GM23338 (cell line): ENCODE data around the gene CELSR1. TPM values are rescaled to one million over a fixed set of nuclear protein-coding genes. Genes with fewer than 3 reads are reported as not detected.
"Not testable (repeated sequence)": the region's sequence is repeated elsewhere in the genome, so short reads cannot be mapped to it uniquely, and the experiment has no call there.

Source experiments
- ATAC-seq: fragments of 200-7000 bp; cut with Tn5 transposase; 3 replicates; pipeline ENCODE4 v1.9.1; 2020
- DNase-seq: peaks from one replicate; pipeline ENCODE4 v3.0.0-alpha.2; 2015; ENCODE audit warnings: low spot score
- H2AFZ ChIP-seq: fragments of 200-600 bp; sonication (generic); 2 replicates; pipeline ENCODE4 v1.8.0; 2016; ENCODE audit warnings: antibody characterized with exemption, mild to moderate bottlenecking, moderate library complexity
- H3F3A ChIP-seq: fragments of 200-600 bp; sonication (generic); replicated peaks from 2 replicates; pipeline ENCODE4 v1.8.0; 2017; ENCODE audit warnings: antibody characterized with exemption, mixed run types, low read depth
- H3K27ac ChIP-seq: fragments of 200-600 bp; sonication (generic); 2 replicates; pipeline ENCODE4 v1.6.1; 2016; ENCODE audit warnings: low read depth
- H3K27me3 ChIP-seq: fragments of 200-600 bp; sonication (generic); 2 replicates; pipeline ENCODE4 v1.8.0; 2016; ENCODE audit warnings: mild to moderate bottlenecking, mixed run types, moderate library complexity; ENCODE audit not compliant: insufficient read depth
- H3K36me3 ChIP-seq: fragments of 200-600 bp; sonication (generic); 2 replicates; pipeline ENCODE4 v1.8.0; 2016; ENCODE audit warnings: mild to moderate bottlenecking; ENCODE audit not compliant: insufficient read depth
- H3K4me1 ChIP-seq: fragments of 200-600 bp; sonication (generic); 2 replicates; pipeline ENCODE4 v1.8.0; 2016; ENCODE audit warnings: mild to moderate bottlenecking, moderate library complexity; ENCODE audit not compliant: insufficient read depth
- H3K4me2 ChIP-seq: fragments of 200-600 bp; sonication (generic); 2 replicates; pipeline ENCODE4 v1.7.1; 2017; ENCODE audit warnings: mixed run types
- H3K4me3 ChIP-seq: fragments of 200-600 bp; sonication (generic); 2 replicates; pipeline ENCODE4 v1.6.1; 2016; ENCODE audit warnings: mixed run types
- H3K79me2 ChIP-seq: fragments of 200-600 bp; sonication (generic); replicated peaks from 2 replicates; pipeline ENCODE4 v1.8.0; 2017; ENCODE audit warnings: mild to moderate bottlenecking; ENCODE audit not compliant: insufficient read depth
- H3K9me2 ChIP-seq: fragments of 200-600 bp; sonication (generic); 2 replicates; pipeline ENCODE4 v1.8.0; 2017; ENCODE audit not compliant: insufficient read depth
- H4K20me1 ChIP-seq: fragments of 200-600 bp; sonication (generic); replicated peaks from 2 replicates; pipeline ENCODE4 v1.8.0; 2017; ENCODE audit warnings: mild to moderate bottlenecking; ENCODE audit not compliant: insufficient read depth
- H3K27ac Mint-ChIP-seq: 2 replicates; pipeline ENCODE4 v1.8.0; 2020; ENCODE audit warnings: inconsistent platforms, mild to moderate bottlenecking, moderate library complexity, mixed read lengths
- H3K27me3 Mint-ChIP-seq: 3 replicates; pipeline ENCODE4 v1.8.0; 2022; ENCODE audit warnings: low read depth, mild to moderate bottlenecking, moderate library complexity, mixed read lengths, inconsistent platforms; ENCODE audit not compliant: insufficient read depth, poor library complexity
- H3K36me3 Mint-ChIP-seq: 3 replicates; pipeline ENCODE4 v1.8.0; 2021; ENCODE audit warnings: low read depth, mild to moderate bottlenecking, inconsistent platforms, moderate library complexity, mixed read lengths
- H3K4me1 Mint-ChIP-seq: 3 replicates; pipeline ENCODE4 v1.8.0; 2020; ENCODE audit warnings: mild to moderate bottlenecking, inconsistent platforms, mixed read lengths
- H3K4me3 Mint-ChIP-seq: 3 replicates; pipeline ENCODE4 v1.8.0; 2021; ENCODE audit warnings: moderate library complexity, mild to moderate bottlenecking, inconsistent platforms, mixed read lengths
- H3K9me3 Mint-ChIP-seq: 3 replicates; pipeline ENCODE4 v1.8.0; 2020; ENCODE audit warnings: moderate library complexity, mild to moderate bottlenecking, inconsistent platforms, mixed read lengths
- CREB1 ChIP-seq: fragments of 250-450 bp; sonication (Bioruptor Pico); IDR thresholded peaks from 2 replicates; pipeline ENCODE4 v1.5.0; 2020; ENCODE audit warnings: low read depth, mild to moderate bottlenecking, moderate library complexity
- ETS1 ChIP-seq: IDR thresholded peaks from 2 replicates; pipeline ENCODE4 v1.6.1; 2016; ENCODE audit warnings: antibody characterized with exemption
- EZH2 ChIP-seq: fragments of 200-600 bp; sonication (generic); IDR thresholded peaks from one replicate; pipeline ENCODE4 v1.8.0; 2017; ENCODE audit warnings: antibody characterized with exemption, mild to moderate bottlenecking, low read depth; ENCODE audit not compliant: unreplicated experiment
- EZH2phosphoT487 ChIP-seq: fragments of 200-600 bp; sonication (generic); IDR thresholded peaks from one replicate; pipeline ENCODE4 v1.8.1; 2018; ENCODE audit warnings: antibody characterized with exemption; ENCODE audit not compliant: unreplicated experiment
- JUNB ChIP-seq: IDR thresholded peaks from one replicate; pipeline ENCODE4 v1.6.1; 2016; ENCODE audit warnings: antibody characterized with exemption; ENCODE audit not compliant: unreplicated experiment
- NANOG ChIP-seq: IDR thresholded peaks from 2 replicates; pipeline ENCODE4 v1.6.1; 2016; ENCODE audit warnings: antibody characterized with exemption, borderline replicate concordance
- POLR2AphosphoS5 ChIP-seq: IDR thresholded peaks from 2 replicates; pipeline ENCODE4 v1.6.1; 2016; ENCODE audit warnings: antibody characterized with exemption, low read depth
- REST ChIP-seq: IDR thresholded peaks from one replicate; pipeline ENCODE4 v1.6.1; 2018; ENCODE audit warnings: antibody characterized with exemption; ENCODE audit not compliant: unreplicated experiment
- STAT1 ChIP-seq: IDR thresholded peaks from one replicate; pipeline ENCODE4 v1.6.1; 2016; ENCODE audit warnings: antibody characterized with exemption; ENCODE audit not compliant: unreplicated experiment
- ZNF114 ChIP-seq: fragments of 250-450 bp; sonication (Bioruptor Pico); IDR thresholded peaks from 2 replicates; pipeline ENCODE4 v1.5.0; 2020; ENCODE audit warnings: mild to moderate bottlenecking, moderate library complexity
- ZNF331 ChIP-seq: fragments of 250-450 bp; sonication (Bioruptor Pico); IDR thresholded peaks from 2 replicates; pipeline ENCODE4 v1.5.0; 2020; ENCODE audit warnings: low read depth, mild to moderate bottlenecking, moderate library complexity
- polyA plus RNA-seq: library from polyadenylated mRNA; unstranded; fragments of >200 nt; fragmentation: Nextera tagmentation; extraction: Ambion mirVana; gene quantifications from 2 replicates; pipeline ENCODE4 v1.2.1, GENCODE V29; 2016
- total RNA-seq: library from RNA; depleted of rRNA; stranded (reverse); fragments of >200 nt; shearing (Covaris generic); gene quantifications from 2 replicates; pipeline ENCODE4 v1.2.3, GENCODE V29; 2014
- TF ChIP-seq, protein P1 (sequence below), 2 experiments: fragments of 200-600 bp in 1 of 2; sonication (generic) in 1 of 2; conservative IDR thresholded peaks; 2 replicates each; pipeline versions ENCODE4 v1.5.1 to v1.6.1; 2016 to 2017; ENCODE audit warnings: antibody characterized with exemption in 2 of 2, low read depth in 2 of 2, mild to moderate bottlenecking in 2 of 2, moderate library complexity in 1 of 2

CELSR1 gene
- total and polyA plus RNA-seq, 2 experiments from 2014 or later: 4.8 to 20.4 TPM

DNA sequence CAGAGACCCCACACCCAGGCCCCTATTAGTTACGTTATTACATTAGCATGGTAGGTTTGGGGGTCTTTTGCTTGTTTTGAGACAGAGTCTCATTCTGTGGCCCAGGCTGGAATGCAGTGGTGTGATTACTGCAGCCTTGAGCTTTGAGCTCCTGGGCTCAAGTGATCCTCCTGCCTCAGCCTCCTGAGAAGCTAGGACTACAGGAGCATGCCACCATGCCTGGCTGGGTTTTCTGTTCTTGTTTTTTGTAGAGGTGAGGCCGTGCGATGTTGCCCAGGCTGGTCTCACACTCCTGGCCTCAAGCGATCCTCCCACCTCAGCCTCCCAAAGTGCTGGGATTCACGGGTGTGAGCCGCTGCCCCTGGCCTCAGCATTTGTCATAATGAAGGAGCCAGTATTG lies 66.1 kb downstream of the CELSR1 start:
- not testable (repeated sequence) for H4K20me1 ChIP-seq, H3K4me1 Mint-ChIP-seq, H3K9me2 ChIP-seq

GRCh38 chr22:46469711-46470110 lies 67.7 kb downstream of the CELSR1 start:
- Histone ChIP-seq H4K20me1 (no peaks in the 10 kb centered on the region), H3K79me2 (no peaks in the 10 kb centered on the region), H3K4me3 (no peak overlapping the region), H3K9me2 (no peaks in the 10 kb centered on the region), H3K4me2 (no peak overlapping the region), H3F3A (no peaks in the 10 kb centered on the region), H3K4me1 (no peaks in the 10 kb centered on the region), H3K36me3 (no peaks in the 10 kb centered on the region), H3K27ac (no peak overlapping the region), H3K27me3 (no peaks in the 10 kb centered on the region), H2AFZ (no peak overlapping the region)
- Mint-ChIP-seq H3K4me3 (no peak overlapping the region; the same call in 2 of the 3 replicates), H3K36me3 (peaks cover 8% of the 10 kb centered on the region; the same call in 1 of the 3 replicates), H3K4me1 (no peaks in the 10 kb centered on the region; the same call in 2 of the 3 replicates), H3K9me3 (peaks cover 5% of the 10 kb centered on the region; the same call in 2 of the 3 replicates), H3K27me3 (peaks cover 13% of the 10 kb centered on the region), H3K27ac (no peak overlapping the region)
- DNase-seq (no peak), ATAC-seq (no peak)
- TF ChIP-seq ZNF114 (CRISPR knock-in tag) (no peak), NANOG (no peak), ETS1 (no peak), STAT1 (no peak), CREB1 (CRISPR knock-in tag) (no peak), POLR2AphosphoS5 (no peak), EZH2 (no peak), ZNF331 (CRISPR knock-in tag) (no peak)

More for the DNA sequence above, 66.1 kb downstream of the CELSR1 start:
- not testable (repeated sequence) for H3K27me3 ChIP-seq, DNase-seq, H2AFZ ChIP-seq, H3K27ac ChIP-seq, H3K27ac Mint-ChIP-seq, H3K36me3 ChIP-seq, H3K4me3 Mint-ChIP-seq, H3F3A ChIP-seq, H3K4me3 ChIP-seq, H3K4me1 ChIP-seq, H3K4me2 ChIP-seq, ATAC-seq, H3K79me2 ChIP-seq
- H3K36me3 Mint-ChIP-seq: peaks cover 13% of the 10 kb centered on the region; the same call in 2 of the 3 replicates
- H3K27me3 Mint-ChIP-seq: peaks cover 12% of the 10 kb centered on the region
- peaks cover 14% of the 10 kb centered on the region for H3K9me3 Mint-ChIP-seq

GRCh38 chr22:46467006-46467405 lies 70.4 kb downstream of the CELSR1 start:
- H3K27ac Mint-ChIP-seq: no peak overlapping the region
- no peaks in the 10 kb centered on the region for H4K20me1 ChIP-seq
- H3K4me3 Mint-ChIP-seq: no peak overlapping the region
- peaks cover 14% of the 10 kb centered on the region for H3K27me3 Mint-ChIP-seq
- no peaks in the 10 kb centered on the region for H3F3A ChIP-seq
- no peaks in the 10 kb centered on the region for H3K4me1 ChIP-seq
- H3K27ac ChIP-seq: no peak overlapping the region
- H3K27me3 ChIP-seq: no peaks in the 10 kb centered on the region
- H3K9me3 Mint-ChIP-seq: peaks cover 5% of the 10 kb centered on the region; the same call in 2 of the 3 replicates
- DNase-seq (no peak), ATAC-seq (no peak)
- H3K4me3 ChIP-seq: no peak overlapping the region
- peaks cover 11% of the 10 kb centered on the region; the same call in 1 of the 3 replicates for H3K36me3 Mint-ChIP-seq
- no peaks in the 10 kb centered on the region for H3K79me2 ChIP-seq
- no peak overlapping the region for H3K4me2 ChIP-seq
- H3K36me3 ChIP-seq: no peaks in the 10 kb centered on the region
- no peak overlapping the region for H2AFZ ChIP-seq
- H3K9me2 ChIP-seq: no peaks in the 10 kb centered on the region
- H3K4me1 Mint-ChIP-seq: no peaks in the 10 kb centered on the region
- TF ChIP-seq EZH2 (no peak), EZH2phosphoT487 (no peak), NANOG (no peak), POLR2AphosphoS5 (no peak), ZNF114 (CRISPR knock-in tag) (no peak), ZNF331 (CRISPR knock-in tag) (no peak), CREB1 (CRISPR knock-in tag) (no peak), REST (no peak), JUNB (no peak), ETS1 (no peak)
- TF ChIP-seq, protein P1, sequence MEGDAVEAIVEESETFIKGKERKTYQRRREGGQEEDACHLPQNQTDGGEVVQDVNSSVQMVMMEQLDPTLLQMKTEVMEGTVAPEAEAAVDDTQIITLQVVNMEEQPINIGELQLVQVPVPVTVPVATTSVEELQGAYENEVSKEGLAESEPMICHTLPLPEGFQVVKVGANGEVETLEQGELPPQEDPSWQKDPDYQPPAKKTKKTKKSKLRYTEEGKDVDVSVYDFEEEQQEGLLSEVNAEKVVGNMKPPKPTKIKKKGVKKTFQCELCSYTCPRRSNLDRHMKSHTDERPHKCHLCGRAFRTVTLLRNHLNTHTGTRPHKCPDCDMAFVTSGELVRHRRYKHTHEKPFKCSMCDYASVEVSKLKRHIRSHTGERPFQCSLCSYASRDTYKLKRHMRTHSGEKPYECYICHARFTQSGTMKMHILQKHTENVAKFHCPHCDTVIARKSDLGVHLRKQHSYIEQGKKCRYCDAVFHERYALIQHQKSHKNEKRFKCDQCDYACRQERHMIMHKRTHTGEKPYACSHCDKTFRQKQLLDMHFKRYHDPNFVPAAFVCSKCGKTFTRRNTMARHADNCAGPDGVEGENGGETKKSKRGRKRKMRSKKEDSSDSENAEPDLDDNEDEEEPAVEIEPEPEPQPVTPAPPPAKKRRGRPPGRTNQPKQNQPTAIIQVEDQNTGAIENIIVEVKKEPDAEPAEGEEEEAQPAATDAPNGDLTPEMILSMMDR (conservative IDR thresholded peaks at IDR 0.05; ENCODE audit: low read depth in 2 of 2): no peak
